Measurements from ENCODE around the gene PARP1. TPM values are rescaled to one million over a fixed set of nuclear protein-coding genes. Genes with fewer than 3 reads are reported as not detected.
A peak's percentile ranks its signal among the peaks of the same experiment; 100 is the strongest.

PARP1 gene
- total and polyA plus RNA-seq, 9 donors = 24.7 to 74.6 (median 63.1) TPM

- intact Hi-C loops (cut with DNase I) = no loop called here
- Histone ChIP-seq H3K36me3 (no peaks in the 10 kb centered on the region), H3K27me3 (no peaks in the 10 kb centered on the region), H3K4me1 (ENCODE audit: insufficient read depth) (peaks cover 6% of the 10 kb centered on the region), H3K4me3 (no peak overlapping the region), H3K27ac (peak overlapping the region in 1 of 2 donors; percentile 59), H3K9me3 (no peaks in the 10 kb centered on the region)
- DNase-seq = no peak
- WGBS, 3 donors = 42 to 53% (median 44%) methylated on average over 9 of the region's 9 CpGs
- no peak for TF ChIP-seq CTCF (IDR thresholded peaks at IDR 0.05)
- TF ChIP-seq POLR2A (IDR thresholded peaks at IDR 0.05) = no peak
- no peak for TF ChIP-seq EP300 (IDR thresholded peaks at IDR 0.05)
Measured at GRCh38 chr1:226350519-226350865, 57.4 kb downstream of the PARP1 start.

- peak; percentile 43 to 74 (median 62) for DNase-seq
- 14 to 21% (median 19%) methylated on average over 18 of the region's 18 CpGs for WGBS, 3 donors
- Histone ChIP-seq H3K36me3 (no peaks in the 10 kb centered on the region), H3K9me3 (no peaks in the 10 kb centered on the region), H3K4me3 (no peak overlapping the region), H3K4me1 (ENCODE audit: insufficient read depth) (peaks cover 6% of the 10 kb centered on the region), H3K27me3 (no peaks in the 10 kb centered on the region), H3K27ac (peak overlapping the region; percentile 36 to 59)
- TF ChIP-seq CTCF (IDR thresholded peaks at IDR 0.05) = no peak
- intact Hi-C loops (cut with DNase I) = loop anchor here in 1 of 4 donors (10.0 kb wide), 1 partner anchor 225 kb away; no protein-coding TSS in a partner anchor
Measured at GRCh38 chr1:226349801-226350518, 57.9 kb downstream of the PARP1 start.

- Histone ChIP-seq H3K36me3 (no peaks in the 10 kb centered on the region), H3K9me3 (no peaks in the 10 kb centered on the region), H3K27ac (no peak overlapping the region), H3K27me3 (no peaks in the 10 kb centered on the region), H3K4me1 (ENCODE audit: insufficient read depth) (peaks cover 6% of the 10 kb centered on the region), H3K4me3 (no peak overlapping the region)
- DNase-seq = no peak
- no peak for TF ChIP-seq EP300 (IDR thresholded peaks at IDR 0.05)
- no peak for TF ChIP-seq CTCF (IDR thresholded peaks at IDR 0.05)
- no peak for TF ChIP-seq POLR2A (IDR thresholded peaks at IDR 0.05)
- intact Hi-C loops (cut with DNase I) = loop anchor here in 1 of 4 donors (10.0 kb wide), 1 partner anchor 224 kb away; no protein-coding TSS in a partner anchor
- 91 to 95% (median 91%) methylated on average over 11 of the region's 11 CpGs for WGBS, 3 donors
Measured at GRCh38 chr1:226349081-226349480, 58.8 kb downstream of the PARP1 start.

GRCh38 chr1:226344441-226345259, 63.2 kb downstream of the PARP1 start:
- no peak overlapping the region for H3K4me3 ChIP-seq
- no peaks in the 10 kb centered on the region for H3K27me3 ChIP-seq
- no peaks in the 10 kb centered on the region for H3K4me1 ChIP-seq (ENCODE audit: insufficient read depth)
- H3K36me3 ChIP-seq = no peaks in the 10 kb centered on the region
- no peaks in the 10 kb centered on the region for H3K9me3 ChIP-seq
- no peak for TF ChIP-seq EP300 (IDR thresholded peaks at IDR 0.05)
- no peak for TF ChIP-seq POLR2A (IDR thresholded peaks at IDR 0.05)
- TF ChIP-seq CTCF (IDR thresholded peaks at IDR 0.05) = no peak
- no peak overlapping the region for H3K27ac ChIP-seq
- intact Hi-C loops (cut with DNase I) = loop anchor here in 1 of 4 donors (10.0 kb wide), 1 partner anchor 220 kb away; no protein-coding TSS in a partner anchor
- WGBS, 3 donors = 68 to 70% (median 68%) methylated on average over 8 of the region's 8 CpGs
- no peak for DNase-seq
